Pancreas (tissue), 10 donors: ENCODE measurements around the gene MYO18A. TPM values are rescaled to one million over a fixed set of nuclear protein-coding genes. Genes with fewer than 3 reads are reported as not detected.

Experiments
- ATAC-seq, 4 donors: fragments of 200-7000 bp; cut with Tn5 transposase; one replicate each; pipeline versions ENCODE4 v1.8.0 to v1.9.1; 2020; ENCODE audit warnings: mild to moderate bottlenecking in 4 of 4, moderate library complexity in 4 of 4
- DNase-seq, 6 donors: peaks; one replicate each; pipeline ENCODE4 v3.0.0-alpha.2; 2020
- FAIRE-seq: peaks from 2 replicates; lab custom pipeline; 2012; peaks lifted over from hg19 to GRCh38; lab: Jason Lieb, UNC
- H3K27ac ChIP-seq, 4 donors: fragments of 200-600 bp; sonication (generic); 1 replicate in 3 of 4; 2 replicates in 1 of 4; pipeline versions ENCODE4 v1.5.0 to v1.8.0; 2020
- H3K27me3 ChIP-seq, 4 donors: fragments of 200-600 bp; one replicate each; pipeline ENCODE4 v1.8.0; 2021
- H3K36me3 ChIP-seq, 3 donors: fragments of 200-600 bp; sonication (generic) in 1 of 3; one replicate each; pipeline versions ENCODE4 v1.5.0 to v1.8.0; 2020 to 2021
- H3K4me1 ChIP-seq, 3 donors: fragments of 200-600 bp; one replicate each; pipeline ENCODE4 v1.8.0; 2021
- H3K4me3 ChIP-seq, 4 donors: fragments of 200-600 bp; sonication (generic) in 2 of 4; one replicate each; pipeline versions ENCODE4 v1.5.0 to v1.8.0; 2020 to 2021
- H3K9me3 ChIP-seq, 4 donors: fragments of 200-600 bp; one replicate each; pipeline ENCODE4 v1.8.0; 2021
- WGBS, 2 donors: extraction: QIAGEN DNeasy Blood & Tissue Kit; methylation state at CpG; one replicate each; pipeline ENCODE4 v1.1.7; 2013; 5-methylcytosine and 5-hydroxymethylcytosine counted together
- intact Hi-C, 3 donors: fragments of 100-400 bp; cut with DNase I; formaldehyde crosslinking; loops; one replicate each; pipeline versions ENCODE4 v1.11.1 to v1.14.2; 2022
- polyA plus RNA-seq, 2 donors: library from polyadenylated mRNA; stranded (reverse); fragments of 200-250 nt; gene quantifications; one replicate each; pipeline ENCODE4 v1.2.3, GENCODE V29; 2013
- total RNA-seq, 6 donors: library from RNA; stranded (reverse); fragmentation: NEBNext Ultra II Directional in 4 of 6; extraction: Animal tissue kit (Norgen Biotek cat#: 25700) in 4 of 6; gene quantifications; one replicate each; pipeline versions ENCODE4 v1.2.1 to v1.2.4, GENCODE V29; 2021 to 2023
- TF ChIP-seq, protein P1 (sequence below), 4 donors: fragments of 200-600 bp; sonication (generic) in 3 of 4; IDR thresholded peaks; one replicate each; pipeline versions ENCODE4 v1.5.0 to v1.8.0; 2021; ENCODE audit warnings: antibody characterized with exemption in 4 of 4
- donor health status: healthy with polysubstance abuse.
- donor health status: DM: no; HTN: no; CAD: no; lungs with moderate emphysema.
- donor health status: DM: no; HTN: no; CAD: no.
- donor health status: control.
- donor health status: control.
- donor health status: Bipolar disorder and iron deficiency.
- donor health status: DM: yes; HTN: yes; CAD: no.
- donor health status: DM: no; HTN: no; CAD: no.
- donor health status: DM: no; HTN: no; CAD: no.
- donor health status: DM: yes; HTN: yes; CAD: no.

MYO18A gene
- total and polyA plus RNA-seq, 8 donors: 21.3 to 85.3 (median 33.5) TPM

DNA sequence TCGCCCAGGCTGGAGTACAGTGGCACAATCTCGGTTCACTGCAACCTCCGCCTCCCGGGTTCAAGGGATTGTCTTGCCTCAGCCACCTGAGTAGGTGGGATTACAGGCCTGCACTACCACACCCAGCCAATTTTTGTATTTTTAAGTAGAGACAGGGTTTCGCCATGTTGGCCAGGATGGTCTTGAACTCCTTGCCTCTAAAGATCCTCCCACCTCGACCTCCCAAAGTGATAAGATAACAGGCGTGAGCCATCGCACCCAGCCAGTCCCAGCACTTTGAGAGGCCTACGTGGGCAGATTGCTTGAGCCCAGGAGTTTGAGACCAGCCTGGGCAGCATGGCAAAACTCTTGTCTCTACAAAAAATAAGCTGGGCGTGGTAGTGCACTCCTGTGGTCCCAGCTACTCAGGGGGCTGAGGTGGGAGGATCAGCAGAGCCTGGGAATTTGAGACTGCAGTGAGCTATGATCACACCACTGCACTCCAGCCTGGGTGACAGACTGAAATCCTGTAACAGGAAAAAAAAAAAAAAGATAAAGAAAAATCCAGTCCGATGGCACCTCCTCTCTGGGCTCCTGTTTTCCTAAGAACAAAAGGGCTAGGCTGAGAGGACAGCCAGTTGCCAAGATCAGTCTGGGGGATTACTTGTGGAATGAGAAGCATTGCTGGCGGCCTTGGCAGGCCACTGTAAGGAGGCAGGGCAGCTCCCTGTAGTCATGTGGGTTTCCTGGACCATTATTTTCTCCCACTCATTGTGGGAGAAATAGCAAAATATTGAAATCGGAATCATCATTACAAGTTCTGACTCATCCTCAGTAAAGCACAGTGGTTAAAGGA is 140.2 kb downstream of the MYO18A start:
- TF ChIP-seq, protein P1, sequence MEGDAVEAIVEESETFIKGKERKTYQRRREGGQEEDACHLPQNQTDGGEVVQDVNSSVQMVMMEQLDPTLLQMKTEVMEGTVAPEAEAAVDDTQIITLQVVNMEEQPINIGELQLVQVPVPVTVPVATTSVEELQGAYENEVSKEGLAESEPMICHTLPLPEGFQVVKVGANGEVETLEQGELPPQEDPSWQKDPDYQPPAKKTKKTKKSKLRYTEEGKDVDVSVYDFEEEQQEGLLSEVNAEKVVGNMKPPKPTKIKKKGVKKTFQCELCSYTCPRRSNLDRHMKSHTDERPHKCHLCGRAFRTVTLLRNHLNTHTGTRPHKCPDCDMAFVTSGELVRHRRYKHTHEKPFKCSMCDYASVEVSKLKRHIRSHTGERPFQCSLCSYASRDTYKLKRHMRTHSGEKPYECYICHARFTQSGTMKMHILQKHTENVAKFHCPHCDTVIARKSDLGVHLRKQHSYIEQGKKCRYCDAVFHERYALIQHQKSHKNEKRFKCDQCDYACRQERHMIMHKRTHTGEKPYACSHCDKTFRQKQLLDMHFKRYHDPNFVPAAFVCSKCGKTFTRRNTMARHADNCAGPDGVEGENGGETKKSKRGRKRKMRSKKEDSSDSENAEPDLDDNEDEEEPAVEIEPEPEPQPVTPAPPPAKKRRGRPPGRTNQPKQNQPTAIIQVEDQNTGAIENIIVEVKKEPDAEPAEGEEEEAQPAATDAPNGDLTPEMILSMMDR (IDR thresholded peaks at IDR 0.05): no peak
- Histone ChIP-seq H3K9me3 (no peaks in the 10 kb centered on the region), H3K27me3 (no peaks in the 10 kb centered on the region), H3K27ac (no peak overlapping the region), H3K4me3 (no peak overlapping the region), H3K4me1 (peaks cover 0 to 6% (median 5%) of the 10 kb centered on the region in 3 donors), H3K36me3 (no peaks in the 10 kb centered on the region)
- 82 to 87% methylated on average over 13 of the region's 13 CpGs for WGBS, 2 donors
- no peak for DNase-seq
- ATAC-seq: peak in 2 of 4 donors; percentile 12 to 17
- FAIRE-seq: no peak
- intact Hi-C loops: loop anchor here in 1 of 3 donors (10.0 kb wide), 1 partner anchor 65 kb away; no protein-coding TSS in a partner anchor

DNA sequence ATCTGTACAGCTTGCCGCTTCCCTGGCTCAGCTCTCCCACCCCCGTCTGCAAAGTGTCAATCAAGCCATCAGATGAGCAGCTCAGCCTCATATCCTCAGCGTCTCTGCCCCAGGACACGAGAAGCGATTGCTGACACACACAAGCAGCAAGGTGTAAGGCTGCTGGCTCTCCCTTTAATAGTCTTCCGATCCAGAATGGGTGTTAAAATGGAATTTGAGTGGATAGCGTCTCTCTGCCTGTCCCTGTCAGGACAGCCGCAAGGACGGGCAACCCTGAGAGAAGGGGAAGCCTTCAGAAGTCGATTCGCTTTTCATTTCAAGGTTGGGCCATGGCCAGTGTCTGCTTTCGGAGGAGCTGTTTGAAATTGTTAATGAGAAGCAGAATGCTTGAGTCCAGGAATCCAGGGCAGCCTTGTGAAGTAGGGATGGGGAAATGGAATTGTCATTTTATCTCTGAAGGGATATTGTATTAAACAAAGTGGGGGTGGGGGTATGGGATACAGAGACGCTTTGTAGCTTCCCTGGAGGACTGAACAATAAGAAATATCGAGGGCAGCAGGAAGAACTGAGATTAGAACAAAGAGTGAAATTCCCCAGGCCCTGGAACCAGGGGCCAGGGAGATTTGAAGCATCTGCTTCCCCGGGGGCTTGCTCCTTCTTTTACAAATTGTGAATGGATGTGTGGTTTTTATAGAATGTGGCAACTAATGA is 142.0 kb downstream of the MYO18A start:
- FAIRE-seq: no peak
- no peak overlapping the region for H3K4me3 ChIP-seq
- no peak overlapping the region for H3K27ac ChIP-seq
- no peaks in the 10 kb centered on the region for H3K27me3 ChIP-seq
- no peak for ATAC-seq
- H3K4me1 ChIP-seq: peaks cover 0 to 6% (median 5%) of the 10 kb centered on the region in 3 donors
- TF ChIP-seq, protein P1 (IDR thresholded peaks at IDR 0.05): no peak
- H3K36me3 ChIP-seq: no peaks in the 10 kb centered on the region
- 37 to 39% methylated on average over 15 of the region's 15 CpGs for WGBS, 2 donors
- H3K9me3 ChIP-seq: no peaks in the 10 kb centered on the region
- intact Hi-C loops: no loop called here
- no peak for DNase-seq

DNA sequence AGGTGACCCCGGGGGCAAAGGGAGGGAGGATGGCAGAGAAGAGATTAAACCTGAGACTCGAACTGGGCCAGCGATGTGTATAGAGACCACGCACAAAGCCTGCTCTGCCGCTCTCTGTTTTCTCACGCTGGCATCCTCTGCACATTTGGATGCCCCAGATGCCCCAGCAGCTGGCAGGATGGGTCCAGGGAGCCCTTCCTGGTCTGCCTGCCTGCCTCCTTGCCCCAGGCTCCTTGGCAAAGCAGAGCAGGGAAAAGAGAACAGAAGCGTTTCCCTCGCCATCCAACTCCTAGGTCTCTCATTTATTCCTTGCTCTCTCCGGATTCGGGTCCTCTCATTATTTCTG is 142.5 kb downstream of the MYO18A start:
- no peak overlapping the region for H3K27ac ChIP-seq
- H3K4me3 ChIP-seq: no peak overlapping the region
- ATAC-seq (no peak), FAIRE-seq (no peak), DNase-seq (no peak)
- TF ChIP-seq, protein P1 (IDR thresholded peaks at IDR 0.05): no peak
- WGBS, 2 donors: 64 to 67% methylated on average over 10 of the region's 10 CpGs
- intact Hi-C loops: no loop called here
- no peaks in the 10 kb centered on the region for H3K36me3 ChIP-seq
- H3K9me3 ChIP-seq: no peaks in the 10 kb centered on the region
- peaks cover 0 to 2% (median under 1%) of the 10 kb centered on the region in 3 donors for H3K4me1 ChIP-seq
- no peaks in the 10 kb centered on the region for H3K27me3 ChIP-seq

DNA sequence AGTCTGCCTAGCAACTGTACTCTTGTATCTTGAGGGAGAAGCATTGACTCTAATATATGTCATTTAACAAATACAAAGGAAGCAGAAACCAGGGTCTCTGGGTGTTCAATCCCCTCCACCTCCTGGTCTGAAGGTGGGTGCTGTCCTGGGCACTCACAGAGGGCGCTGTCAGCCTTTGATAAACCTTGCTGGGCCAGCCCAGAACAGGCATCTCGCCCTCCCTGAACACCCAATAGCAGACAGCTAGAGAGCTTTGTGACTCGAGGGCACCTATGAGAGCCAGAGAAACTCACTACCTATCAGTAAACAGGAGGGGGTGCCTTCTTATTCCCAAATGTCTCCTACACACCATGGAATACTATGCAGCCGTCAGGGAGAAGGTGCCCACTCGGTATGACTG is 143.6 kb downstream of the MYO18A start:
- Histone ChIP-seq H3K4me3 (no peak overlapping the region), H3K4me1 (no peaks in the 10 kb centered on the region), H3K36me3 (no peaks in the 10 kb centered on the region), H3K27ac (no peak overlapping the region), H3K9me3 (no peaks in the 10 kb centered on the region), H3K27me3 (no peaks in the 10 kb centered on the region)
- DNase-seq: no peak
- no peak for ATAC-seq
- intact Hi-C loops: no loop called here
- TF ChIP-seq, protein P1 (IDR thresholded peaks at IDR 0.05): no peak
- 64 to 75% methylated on average over 5 of the region's 5 CpGs for WGBS, 2 donors
- FAIRE-seq: no peak
